Stomach smooth muscle (tissue), 2 donors: ENCODE results near the gene TMEM273.

Source experiments
- H3K27ac ChIP-seq: one replicate; pipeline ENCODE4 v1.7.0; 2013; ENCODE audit warnings: mild to moderate bottlenecking, low read length, inconsistent platforms
- H3K27me3 ChIP-seq, 2 donors: one replicate each; pipeline ENCODE4 v1.7.0; 2013; ENCODE audit warnings: low read length in 2 of 2; ENCODE audit not compliant: insufficient read depth in 2 of 2, control insufficient read depth in 1 of 2
- H3K36me3 ChIP-seq, 2 donors: one replicate each; pipeline ENCODE4 v1.7.0; 2013; ENCODE audit warnings: low read length in 2 of 2; ENCODE audit not compliant: control insufficient read depth in 2 of 2, insufficient read depth in 2 of 2
- H3K4me1 ChIP-seq: one replicate; pipeline ENCODE4 v1.7.0; 2013; ENCODE audit warnings: low read length; ENCODE audit not compliant: control insufficient read depth, insufficient read depth
- H3K4me3 ChIP-seq, 2 donors: one replicate each; pipeline ENCODE4 v1.7.0; 2013; ENCODE audit warnings: low read length in 2 of 2
- H3K9ac ChIP-seq, 2 donors: one replicate each; pipeline ENCODE4 v1.7.0; 2013; ENCODE audit warnings: low read length in 2 of 2, mild to moderate bottlenecking in 1 of 2
- H3K9me3 ChIP-seq, 2 donors: one replicate each; pipeline ENCODE4 v1.7.0; 2013; ENCODE audit warnings: low read length in 2 of 2; ENCODE audit not compliant: control insufficient read depth in 2 of 2
- donor health status: healthy.
- donor health status: Pancreatic carcinoma.

TMEM273 gene

GRCh38 chr10:49153115-49153514 is 35.1 kb downstream of the TMEM273 start:
- no peaks in the 10 kb centered on the region for H3K27me3 ChIP-seq
- H3K9ac ChIP-seq: no peak overlapping the region
- H3K4me3 ChIP-seq: no peak overlapping the region
- no peak overlapping the region for H3K27ac ChIP-seq
- no peaks in the 10 kb centered on the region for H3K36me3 ChIP-seq
- no peaks in the 10 kb centered on the region for H3K4me1 ChIP-seq
- H3K9me3 ChIP-seq: no peaks in the 10 kb centered on the region

GRCh38 chr10:49152663-49153062 is 35.5 kb downstream of the TMEM273 start:
- H3K4me1 ChIP-seq: no peaks in the 10 kb centered on the region
- no peaks in the 10 kb centered on the region for H3K27me3 ChIP-seq
- H3K9me3 ChIP-seq: no peaks in the 10 kb centered on the region
- H3K36me3 ChIP-seq: no peaks in the 10 kb centered on the region
- no peak overlapping the region for H3K27ac ChIP-seq
- H3K4me3 ChIP-seq: no peak overlapping the region
- no peak overlapping the region for H3K9ac ChIP-seq

GRCh38 chr10:49152037-49152436 is 36.2 kb downstream of the TMEM273 start:
- H3K27me3 ChIP-seq: no peaks in the 10 kb centered on the region

GRCh38 chr10:49151481-49151880 is 36.7 kb downstream of the TMEM273 start:
- Histone ChIP-seq H3K4me3 (no peak overlapping the region), H3K4me1 (no peaks in the 10 kb centered on the region), H3K27ac (no peak overlapping the region), H3K36me3 (no peaks in the 10 kb centered on the region), H3K27me3 (no peaks in the 10 kb centered on the region), H3K9me3 (peaks cover 3 to 4% of the 10 kb centered on the region in 2 donors), H3K9ac (no peak overlapping the region)

More at GRCh38 chr10:49152037-49152436, 36.2 kb downstream of the TMEM273 start:
- Histone ChIP-seq H3K27ac (no peak overlapping the region), H3K4me1 (no peaks in the 10 kb centered on the region), H3K36me3 (no peaks in the 10 kb centered on the region), H3K9ac (no peak overlapping the region), H3K9me3 (peaks cover 3 to 4% of the 10 kb centered on the region in 2 donors), H3K4me3 (no peak overlapping the region)

- no peaks in the 10 kb centered on the region for H3K4me1 ChIP-seq
- H3K9ac ChIP-seq: no peak overlapping the region
- H3K4me3 ChIP-seq: no peak overlapping the region
- H3K27me3 ChIP-seq: no peaks in the 10 kb centered on the region
- H3K27ac ChIP-seq: no peak overlapping the region
- H3K9me3 ChIP-seq: peaks cover 3 to 4% of the 10 kb centered on the region in 2 donors
- no peaks in the 10 kb centered on the region for H3K36me3 ChIP-seq
Observed at GRCh38 chr10:49151025-49151445, 37.2 kb downstream of the TMEM273 start.

- no peak overlapping the region for H3K9ac ChIP-seq
- H3K36me3 ChIP-seq: no peaks in the 10 kb centered on the region
- H3K4me3 ChIP-seq: no peak overlapping the region
- H3K27me3 ChIP-seq: no peaks in the 10 kb centered on the region
- H3K9me3 ChIP-seq: peaks cover 3 to 4% of the 10 kb centered on the region in 2 donors
- H3K4me1 ChIP-seq: no peaks in the 10 kb centered on the region
- no peak overlapping the region for H3K27ac ChIP-seq
Observed at GRCh38 chr10:49150426-49150825, 37.8 kb downstream of the TMEM273 start.

GRCh38 chr10:49149881-49150280 is 38.3 kb downstream of the TMEM273 start:
- Histone ChIP-seq H3K4me3 (no peak overlapping the region), H3K9me3 (peaks cover 3 to 4% of the 10 kb centered on the region in 2 donors), H3K36me3 (no peaks in the 10 kb centered on the region), H3K9ac (no peak overlapping the region), H3K27ac (no peak overlapping the region), H3K27me3 (no peaks in the 10 kb centered on the region), H3K4me1 (no peaks in the 10 kb centered on the region)

GRCh38 chr10:49144058-49144720 is 44.0 kb downstream of the TMEM273 start:
- Histone ChIP-seq H3K4me1 (peaks cover 7% of the 10 kb centered on the region), H3K9me3 (peaks cover 3 to 4% of the 10 kb centered on the region in 2 donors), H3K36me3 (no peaks in the 10 kb centered on the region), H3K9ac (no peak overlapping the region), H3K4me3 (no peak overlapping the region), H3K27me3 (no peaks in the 10 kb centered on the region), H3K27ac (no peak overlapping the region)

- Histone ChIP-seq H3K36me3 (no peaks in the 10 kb centered on the region), H3K4me3 (no peak overlapping the region), H3K4me1 (peaks cover 11% of the 10 kb centered on the region), H3K27ac (no peak overlapping the region), H3K27me3 (no peaks in the 10 kb centered on the region), H3K9me3 (peaks cover 3 to 4% of the 10 kb centered on the region in 2 donors), H3K9ac (no peak overlapping the region)
Observed at GRCh38 chr10:49143249-49143648, 44.9 kb downstream of the TMEM273 start.

GRCh38 chr10:49141541-49142332 is 46.5 kb downstream of the TMEM273 start:
- Histone ChIP-seq H3K4me1 (peaks cover 11% of the 10 kb centered on the region), H3K9ac (no peak overlapping the region), H3K27ac (no peak overlapping the region), H3K9me3 (peaks cover 0 to 2% of the 10 kb centered on the region in 2 donors), H3K36me3 (no peaks in the 10 kb centered on the region), H3K4me3 (no peak overlapping the region), H3K27me3 (no peaks in the 10 kb centered on the region)
